Measurements from ENCODE around the gene MLH3. TPM values are rescaled to one million over a fixed set of nuclear protein-coding genes. Genes with fewer than 3 reads are reported as not detected.

The MLH3 gene
- total and polyA plus RNA-seq, 10 of the 15 experiments (the other 5 are each of a cell fraction or from before 2014, with no cell fraction given), result 12.6 to 31.2 (median 19.6) TPM

- TF ChIP-seq ZNF592 (IDR thresholded peaks at IDR 0.05), result no peak
Measured at GRCh38 chr14:74968811-74969210, 82.5 kb downstream of the MLH3 start (continued).

GRCh38 chr14:74965486-74966153 is 85.6 kb downstream of the MLH3 start:
- ATAC-seq (no peak), FAIRE-seq (no peak), DNase-seq (ENCODE audit: low read depth, low spot score) (no peak)
- CTCF ChIA-PET, result interaction anchor here (0.8 to 8.6 kb wide), 4 partner anchors 19 to 125 kb away, joined by 3 to 61 read pairs (median 4); no protein-coding TSS in a partner anchor
- WGBS (ENCODE audit: insufficient coverage, insufficient replicate concordance, low lambda C conversion rate, missing lambda C conversion rate), result 20% methylated on average over 5 of the region's 5 CpGs
- no peak overlapping the region for H3K4me3 ChIP-seq
- no peak overlapping the region for H3K27ac ChIP-seq (ENCODE audit: control insufficient read depth, insufficient read depth)
- SMC1A ChIA-PET (ENCODE audit: uncharacterized antibody, unreplicated experiment), result interaction anchor here (1.0 kb wide), 1 partner anchor 18 kb away, joined by 3 read pairs; no protein-coding TSS in a partner anchor
- H3K9ac ChIP-seq (ENCODE audit: control insufficient read depth, insufficient read depth, low read length), result no peak overlapping the region
- H3K27me3 ChIP-seq (replicated peaks in 1 of 2; ENCODE audit: control insufficient read depth in 2 of 2, insufficient read depth in 2 of 2, low read length in 1 of 2), result no peaks in the 10 kb centered on the region
- H2AFZ ChIP-seq (ENCODE audit: control insufficient read depth, low read depth, low read length), result no peak overlapping the region
- RAD21 ChIA-PET (ENCODE audit: unreplicated experiment), result interaction anchor here (0.8 kb wide), 1 partner anchor 16 kb away, joined by 3 read pairs; no protein-coding TSS in a partner anchor
- H3K4me1 ChIP-seq (ENCODE audit: control insufficient read depth, insufficient read depth, low read length), result peaks cover 14% of the 10 kb centered on the region
- BruUV-seq (replicated peaks), result no TSS peak
- H3K9me3 ChIP-seq (replicated peaks; ENCODE audit: control insufficient read depth, insufficient read depth, low read length), result no peaks in the 10 kb centered on the region
- in situ Hi-C loops (cut with MboI), result no loop called here
- intact Hi-C loops (cut with micrococcal nuclease; ENCODE audit: unreplicated experiment), result no loop called here
- no peak overlapping the region for H3K4me2 ChIP-seq (ENCODE audit: control insufficient read depth, insufficient read depth)
- no peaks in the 10 kb centered on the region for H4K20me1 ChIP-seq (ENCODE audit: control insufficient read depth, insufficient read depth)
- POLR2A ChIA-PET, result no interaction called here
- no peaks in the 10 kb centered on the region for H3K79me2 ChIP-seq (ENCODE audit: control insufficient read depth, insufficient read depth, low read length)
- H3K36me3 ChIP-seq (ENCODE audit: control insufficient read depth in 2 of 2, insufficient read depth in 2 of 2, low read length in 1 of 2), result no peaks in the 10 kb centered on the region
- TF ChIP-seq NFYB (IDR thresholded peaks at IDR 0.05; ENCODE audit: insufficient read depth, low read depth, low read length) (no peak), HDAC2 (IDR thresholded peaks at IDR 0.05) (no peak), ETV6 (conservative IDR thresholded peaks at IDR 0.05 in 1 of 2, IDR thresholded peaks at IDR 0.05 in 1 of 2; ENCODE audit: borderline replicate concordance in 1 of 2, low read depth in 1 of 2) (no peak), SUPT20H (IDR thresholded peaks at IDR 0.05; ENCODE audit: borderline replicate concordance, control insufficient read depth, low read depth, low read length) (no peak), EZH2 (IDR thresholded peaks at IDR 0.05; ENCODE audit: borderline replicate concordance, control insufficient read depth, low read depth, low read length) (no peak), SREBF1 (IDR thresholded peaks at IDR 0.05; ENCODE audit: low read length) (no peak), ZNF384 (IDR thresholded peaks at IDR 0.05; ENCODE audit: borderline replicate concordance, low read depth, low read length) (no peak), NR2F1 (conservative IDR thresholded peaks at IDR 0.05) (no peak), IKZF1 (conservative IDR thresholded peaks at IDR 0.05) (no peak), CBX3 (IDR thresholded peaks at IDR 0.05; ENCODE audit: borderline replicate concordance, low read depth) (no peak), JUNB (IDR thresholded peaks at IDR 0.05) (no peak), TCF3 (IDR thresholded peaks at IDR 0.05; ENCODE audit: borderline replicate concordance, insufficient read depth, low read depth, low read length) (no peak)
